ENCODE data around the gene DCAF17.
"Not testable (repeated sequence)": the region's sequence is repeated elsewhere in the genome, so short reads cannot be mapped to it uniquely, and the experiment has no call there.

Gene DCAF17

DNA sequence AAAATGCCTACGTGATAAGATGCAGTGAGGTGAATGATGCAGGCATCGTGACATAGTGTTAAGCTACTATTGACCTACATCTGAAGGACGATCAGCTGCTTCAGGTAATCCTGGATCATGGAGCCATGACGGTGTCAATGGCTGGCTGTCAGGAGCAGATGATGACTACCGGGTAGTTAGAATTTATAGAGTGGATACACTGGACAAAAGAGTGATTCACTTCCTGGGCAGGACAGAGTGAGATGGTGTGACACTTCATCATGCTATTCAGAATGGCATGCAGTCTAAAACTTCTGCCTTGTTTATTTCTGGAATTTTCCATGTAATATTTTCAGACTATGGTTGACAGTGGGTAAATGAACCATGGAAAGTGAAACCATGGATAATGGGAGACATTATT is 29.8 kb upstream of the DCAF17 start:
- Mint-ChIP-seq H3K27ac (no peak overlapping the region), H3K4me3 (no peak overlapping the region), H3K27me3 (ENCODE audit: low read depth) (no peaks in the 10 kb centered on the region), H3K9me3 (peaks cover 13% of the 10 kb centered on the region), H3K4me1 (ENCODE audit: low read depth) (peaks cover 37% of the 10 kb centered on the region), H3K36me3 (ENCODE audit: low read depth) (peaks cover 21% of the 10 kb centered on the region)
- no peak for DNase-seq (ENCODE audit: low spot score)

DNA sequence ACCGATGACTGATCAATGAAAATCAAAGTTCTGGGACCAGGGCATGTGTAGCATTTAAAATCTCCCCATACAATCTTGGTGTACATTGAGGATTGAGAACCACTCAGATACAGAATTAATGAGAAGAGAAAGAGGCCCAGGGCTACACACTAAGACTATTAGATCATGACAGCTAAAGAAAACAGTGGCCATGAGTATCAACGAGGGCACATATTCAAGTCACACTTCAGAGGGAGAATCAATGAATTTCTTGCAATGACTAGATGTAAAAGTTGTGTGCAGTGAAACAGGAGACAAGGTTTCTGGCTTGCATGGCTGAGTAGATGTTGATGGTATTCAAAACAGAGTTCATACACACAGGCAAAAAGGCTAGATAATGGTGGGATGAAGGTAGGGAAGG is 29.3 kb upstream of the DCAF17 start:
- Mint-ChIP-seq H3K4me1 (ENCODE audit: low read depth) (peaks cover 39% of the 10 kb centered on the region), H3K36me3 (ENCODE audit: low read depth) (peaks cover 21% of the 10 kb centered on the region), H3K27me3 (ENCODE audit: low read depth) (no peaks in the 10 kb centered on the region), H3K9me3 (peaks cover 13% of the 10 kb centered on the region), H3K4me3 (no peak overlapping the region), H3K27ac (no peak overlapping the region)
- no peak for DNase-seq (ENCODE audit: low spot score)

- H3K27ac Mint-ChIP-seq, result no peak overlapping the region
- peaks cover 46% of the 10 kb centered on the region for H3K4me1 Mint-ChIP-seq (ENCODE audit: low read depth)
- peaks cover 21% of the 10 kb centered on the region for H3K36me3 Mint-ChIP-seq (ENCODE audit: low read depth)
- H3K27me3 Mint-ChIP-seq (ENCODE audit: low read depth), result no peaks in the 10 kb centered on the region
- no peak for DNase-seq (ENCODE audit: low spot score)
- peaks cover 13% of the 10 kb centered on the region for H3K9me3 Mint-ChIP-seq
- H3K4me3 Mint-ChIP-seq, result no peak overlapping the region
These were observed 28.5 kb upstream of the DCAF17 start for GRCh38 chr2:171405546-171405945.

DNA sequence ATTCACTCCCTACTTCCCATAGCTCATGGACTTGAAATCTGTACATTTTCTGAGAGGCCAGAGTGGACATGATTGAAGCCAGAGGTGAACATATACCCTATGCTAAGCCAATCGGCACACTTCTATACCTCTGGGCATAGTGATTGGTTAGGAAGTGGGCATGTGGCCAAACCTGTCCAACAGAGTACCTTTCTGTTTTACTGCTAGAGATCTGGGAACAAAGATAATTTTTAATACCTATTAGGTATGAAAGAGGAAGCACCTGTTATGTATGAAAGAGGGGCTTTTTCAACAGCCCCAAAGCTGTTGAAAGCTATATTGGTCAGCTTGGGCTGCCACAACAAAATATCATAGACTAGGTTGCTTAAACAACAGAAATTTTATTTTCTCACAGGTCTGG is 28.0 kb upstream of the DCAF17 start:
- peaks cover 13% of the 10 kb centered on the region for H3K9me3 Mint-ChIP-seq
- no peak overlapping the region for H3K4me3 Mint-ChIP-seq
- DNase-seq (ENCODE audit: low spot score), result no peak
- peaks cover 50% of the 10 kb centered on the region for H3K4me1 Mint-ChIP-seq (ENCODE audit: low read depth)
- no peak overlapping the region for H3K27ac Mint-ChIP-seq
- H3K36me3 Mint-ChIP-seq (ENCODE audit: low read depth), result peaks cover 21% of the 10 kb centered on the region
- H3K27me3 Mint-ChIP-seq (ENCODE audit: low read depth), result no peaks in the 10 kb centered on the region

DNA sequence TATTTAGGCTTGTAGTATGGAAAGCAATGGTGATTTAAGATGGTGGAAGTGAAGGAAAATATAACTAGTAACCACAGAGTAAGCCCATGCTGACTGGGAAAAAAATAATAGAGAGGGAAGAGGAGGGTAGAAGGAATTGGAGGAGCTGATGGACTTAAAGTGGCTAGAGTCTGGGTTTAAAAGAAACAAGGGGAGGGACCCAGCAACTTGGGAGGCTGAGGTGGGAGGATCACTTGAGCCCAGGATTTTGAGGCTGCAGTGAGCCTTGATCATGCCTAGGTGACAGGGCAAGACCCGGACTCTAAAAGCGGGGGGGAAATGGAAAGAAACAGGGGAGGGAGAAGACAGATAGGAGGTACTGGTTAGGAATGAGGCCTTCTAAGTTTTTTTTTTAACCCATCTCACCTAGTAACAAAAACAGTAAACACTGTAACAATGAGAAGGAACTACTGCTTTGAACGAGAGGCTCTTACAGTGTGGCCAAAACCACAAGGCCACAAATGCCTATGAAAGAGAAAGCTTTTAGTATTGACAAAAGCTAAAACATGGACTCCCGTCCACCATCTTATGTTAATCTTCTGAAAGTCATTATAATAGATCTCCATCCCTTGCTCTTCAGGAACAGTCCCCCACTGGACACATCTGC is 26.9 kb upstream of the DCAF17 start:
- H3K4me1 Mint-ChIP-seq (ENCODE audit: low read depth), result peaks cover 55% of the 10 kb centered on the region
- DNase-seq (ENCODE audit: low spot score), result no peak
- H3K4me3 Mint-ChIP-seq, result no peak overlapping the region
- no peaks in the 10 kb centered on the region for H3K27me3 Mint-ChIP-seq (ENCODE audit: low read depth)
- H3K27ac Mint-ChIP-seq, result peak overlapping the region; percentile 64
- H3K36me3 Mint-ChIP-seq (ENCODE audit: low read depth), result peaks cover 14% of the 10 kb centered on the region
- H3K9me3 Mint-ChIP-seq, result peaks cover 4% of the 10 kb centered on the region

DNA sequence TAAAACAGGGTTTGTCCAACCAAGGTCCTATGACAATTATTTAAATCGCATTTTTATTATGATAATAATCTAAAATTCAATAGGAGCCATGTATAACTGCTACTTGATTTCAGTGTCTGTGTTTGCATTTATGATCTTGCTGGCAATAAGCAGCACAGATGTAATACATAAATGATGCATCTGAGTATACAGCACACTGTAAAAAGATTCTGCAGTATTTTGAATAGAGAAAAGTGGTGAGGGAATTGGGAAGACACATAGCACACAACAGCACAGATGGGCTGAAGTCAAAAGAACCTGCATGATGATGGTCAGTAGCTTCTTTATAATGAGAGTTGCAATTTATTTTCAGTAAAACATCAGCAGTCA is 26.4 kb upstream of the DCAF17 start:
- Mint-ChIP-seq H3K9me3 (peaks cover 4% of the 10 kb centered on the region), H3K4me3 (no peak overlapping the region), H3K27me3 (ENCODE audit: low read depth) (no peaks in the 10 kb centered on the region), H3K4me1 (ENCODE audit: low read depth) (peaks cover 53% of the 10 kb centered on the region), H3K27ac (no peak overlapping the region), H3K36me3 (ENCODE audit: low read depth) (peaks cover 14% of the 10 kb centered on the region)
- DNase-seq (ENCODE audit: low spot score), result no peak

DNA sequence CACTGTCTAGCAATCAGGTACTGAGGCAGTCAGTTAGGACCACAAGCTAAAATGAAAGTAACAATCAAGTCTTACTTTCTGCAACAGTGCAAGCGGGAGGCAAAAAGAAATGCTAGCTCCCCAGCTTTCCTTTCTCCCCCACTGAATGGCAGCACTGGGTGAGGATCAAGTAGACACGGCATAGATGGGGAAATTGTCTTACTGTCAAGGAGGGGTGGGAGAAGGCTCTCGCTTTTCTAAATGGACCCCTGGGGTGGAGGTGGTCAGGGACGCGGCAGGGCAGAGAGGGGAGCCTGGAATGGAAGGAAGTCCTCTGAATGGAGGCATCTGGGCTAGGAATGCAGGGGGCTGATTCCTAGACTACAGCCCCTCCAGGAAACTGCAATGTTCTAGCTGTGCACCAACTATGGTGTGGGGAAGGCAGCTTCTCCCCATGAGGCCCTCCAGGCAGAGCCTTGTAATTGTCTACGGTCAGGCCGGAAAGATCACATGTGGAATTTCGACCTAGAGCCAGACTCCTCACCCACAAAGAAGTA is 24.5 kb upstream of the DCAF17 start:
- Mint-ChIP-seq H3K4me3 (peak overlapping the region; percentile 44), H3K4me1 (ENCODE audit: low read depth) (peaks cover 45% of the 10 kb centered on the region), H3K36me3 (ENCODE audit: low read depth) (peaks cover 14% of the 10 kb centered on the region), H3K9me3 (peaks cover 4% of the 10 kb centered on the region), H3K27ac (peak overlapping the region; percentile 47), H3K27me3 (ENCODE audit: low read depth) (no peaks in the 10 kb centered on the region)
- DNase-seq (ENCODE audit: low spot score), result no peak

DNA sequence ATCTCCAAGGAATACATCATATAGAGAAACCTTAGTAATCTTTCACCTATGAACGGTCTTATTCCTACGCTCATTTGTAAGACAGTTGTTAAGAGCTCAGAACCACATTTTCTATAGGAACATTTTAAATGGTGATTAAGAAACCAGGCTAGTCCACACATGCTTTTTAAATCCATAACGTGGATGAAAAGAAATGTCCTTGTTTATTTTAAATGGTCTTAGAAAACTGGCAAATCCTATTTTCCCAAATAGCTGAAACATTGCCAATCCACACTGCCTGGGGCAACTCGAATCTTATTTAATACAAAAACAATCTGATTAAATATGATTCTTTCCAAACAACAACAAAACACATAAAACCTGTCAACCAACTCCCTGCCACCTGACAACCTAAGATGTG is 23.9 kb upstream of the DCAF17 start:
- Mint-ChIP-seq H3K4me3 (no peak overlapping the region), H3K27ac (no peak overlapping the region), H3K36me3 (ENCODE audit: low read depth) (peaks cover 8% of the 10 kb centered on the region), H3K27me3 (ENCODE audit: low read depth) (no peaks in the 10 kb centered on the region), H3K4me1 (ENCODE audit: low read depth) (peaks cover 43% of the 10 kb centered on the region), H3K9me3 (peaks cover 4% of the 10 kb centered on the region)
- no peak for DNase-seq (ENCODE audit: low spot score)

DNA sequence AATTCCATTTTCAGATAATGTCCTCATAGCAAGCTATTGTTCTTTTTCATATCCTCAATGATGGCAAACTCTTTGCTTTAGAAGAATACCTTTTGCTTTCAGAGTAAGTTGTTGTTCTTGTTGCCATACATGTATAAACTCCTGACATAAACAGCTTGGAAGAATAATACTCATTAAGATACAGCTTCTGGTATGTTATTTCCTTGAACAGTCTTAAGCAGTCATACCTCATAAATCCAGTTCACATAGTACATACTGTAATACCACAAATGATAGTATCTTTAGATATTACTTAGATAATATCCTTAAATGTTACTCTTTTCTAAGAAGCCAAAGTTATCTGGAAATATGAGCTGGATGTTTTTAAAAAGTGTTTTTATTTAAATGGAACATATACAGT is 23.4 kb upstream of the DCAF17 start:
- peaks cover 5% of the 10 kb centered on the region for H3K36me3 Mint-ChIP-seq (ENCODE audit: low read depth)

GRCh38 chr2:171411214-171411613 is 22.8 kb upstream of the DCAF17 start:
- Mint-ChIP-seq H3K27me3 (ENCODE audit: low read depth) (no peaks in the 10 kb centered on the region), H3K4me3 (no peak overlapping the region), H3K36me3 (ENCODE audit: low read depth) (peaks cover 4% of the 10 kb centered on the region), H3K9me3 (no peaks in the 10 kb centered on the region), H3K4me1 (ENCODE audit: low read depth) (peaks cover 41% of the 10 kb centered on the region), H3K27ac (no peak overlapping the region)
- DNase-seq (ENCODE audit: low spot score), result no peak

More for the DNA sequence above, 23.4 kb upstream of the DCAF17 start:
- no peak for DNase-seq (ENCODE audit: low spot score)
- no peak overlapping the region for H3K27ac Mint-ChIP-seq
- H3K27me3 Mint-ChIP-seq (ENCODE audit: low read depth), result no peaks in the 10 kb centered on the region
- peaks cover 40% of the 10 kb centered on the region for H3K4me1 Mint-ChIP-seq (ENCODE audit: low read depth)
- no peak overlapping the region for H3K4me3 Mint-ChIP-seq
- peaks cover 1% of the 10 kb centered on the region for H3K9me3 Mint-ChIP-seq

DNA sequence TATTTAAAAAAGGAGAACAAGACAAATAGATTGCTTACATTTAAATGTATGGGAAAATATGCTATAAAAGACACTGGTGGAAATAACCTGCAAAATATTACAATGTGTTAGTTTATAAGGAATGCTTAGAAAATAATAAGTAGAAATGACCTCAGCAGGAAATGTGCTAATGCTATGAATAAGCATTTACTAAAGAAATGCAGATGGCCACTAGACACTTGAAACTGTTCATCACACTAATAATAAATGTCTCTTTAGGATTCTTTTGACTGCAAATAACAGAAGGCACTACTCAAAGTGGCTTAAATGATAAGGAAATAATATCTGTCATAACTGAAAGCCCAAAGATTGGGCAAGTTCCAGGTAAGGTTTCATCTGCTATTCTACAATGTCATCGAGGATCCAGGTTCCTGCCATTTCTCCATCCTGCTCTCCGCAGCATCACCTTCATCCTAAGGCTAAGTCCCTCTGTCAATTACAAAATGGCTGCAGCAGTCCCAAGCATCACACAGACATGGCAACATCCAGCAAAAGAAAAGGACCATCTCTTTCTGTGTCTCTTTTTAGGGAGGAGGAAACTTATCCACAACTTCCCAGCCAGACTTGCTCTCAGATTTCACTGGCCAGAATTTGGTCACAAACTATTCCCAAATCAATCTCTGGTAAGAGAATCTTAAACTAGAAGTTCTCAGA is 22.1 kb upstream of the DCAF17 start:
- H3K4me3 Mint-ChIP-seq, result no peak overlapping the region
- DNase-seq (ENCODE audit: low spot score), result no peak
- H3K36me3 Mint-ChIP-seq (ENCODE audit: low read depth), result peaks cover 2% of the 10 kb centered on the region
- H3K9me3 Mint-ChIP-seq, result no peaks in the 10 kb centered on the region
- peaks cover 43% of the 10 kb centered on the region for H3K4me1 Mint-ChIP-seq (ENCODE audit: low read depth)
- no peaks in the 10 kb centered on the region for H3K27me3 Mint-ChIP-seq (ENCODE audit: low read depth)
- H3K27ac Mint-ChIP-seq, result no peak overlapping the region

DNA sequence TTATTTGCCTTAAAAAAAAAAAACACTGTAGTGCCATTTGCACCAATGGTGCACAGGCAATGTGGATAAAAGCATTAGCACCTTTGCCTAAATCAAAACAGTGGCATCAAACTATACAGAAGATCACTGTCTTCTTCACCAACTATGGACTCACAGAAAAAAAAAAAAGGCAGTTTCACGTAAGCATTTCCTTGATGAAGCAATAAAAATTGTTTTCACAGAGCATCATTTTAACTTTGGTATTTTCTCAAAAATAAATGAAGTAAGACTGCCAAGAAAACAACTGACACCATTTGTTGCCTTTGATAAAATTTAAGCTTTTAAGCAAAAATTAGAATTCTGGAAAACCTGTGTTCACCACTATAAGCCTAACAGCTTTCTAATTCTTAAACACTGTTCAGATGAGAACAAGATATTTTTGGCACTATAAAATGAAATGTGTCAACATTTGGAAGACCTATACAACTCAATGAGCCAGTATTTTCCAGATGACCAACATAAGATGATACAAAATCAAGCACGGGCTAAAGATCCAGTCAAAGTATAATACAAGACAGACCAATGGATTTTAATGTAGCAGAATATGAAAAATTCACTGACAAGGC is 21.4 kb upstream of the DCAF17 start:
- Mint-ChIP-seq H3K36me3 (ENCODE audit: low read depth) (no peaks in the 10 kb centered on the region), H3K4me1 (ENCODE audit: low read depth) (peaks cover 36% of the 10 kb centered on the region), H3K27ac (no peak overlapping the region), H3K4me3 (no peak overlapping the region), H3K27me3 (ENCODE audit: low read depth) (no peaks in the 10 kb centered on the region), H3K9me3 (no peaks in the 10 kb centered on the region)
- DNase-seq (ENCODE audit: low spot score), result no peak

DNA sequence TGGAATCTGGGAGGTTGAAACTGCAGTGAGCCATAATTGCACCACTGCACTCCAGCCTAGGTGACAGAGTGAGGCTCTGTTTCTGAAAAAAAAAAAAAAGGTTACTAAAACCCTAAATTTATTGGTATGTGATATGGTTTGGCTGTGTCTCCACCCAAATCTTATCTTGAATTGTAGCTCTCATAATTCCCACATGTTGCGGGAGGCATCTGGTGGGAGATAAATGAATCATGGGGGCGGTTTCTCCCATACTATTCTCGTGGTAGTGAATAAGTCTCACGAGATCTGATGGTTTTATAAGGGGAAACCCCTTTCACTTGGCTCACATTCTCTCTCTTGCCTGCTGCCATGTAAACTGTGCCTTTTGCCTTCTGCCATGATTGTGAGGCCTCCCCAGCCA is 19.4 kb upstream of the DCAF17 start:
- not testable (repeated sequence) for H3K4me3 Mint-ChIP-seq; H3K27me3 Mint-ChIP-seq (ENCODE audit: low read depth); H3K9me3 Mint-ChIP-seq; H3K36me3 Mint-ChIP-seq (ENCODE audit: low read depth); H3K27ac Mint-ChIP-seq
- DNase-seq (ENCODE audit: low spot score), result peak; percentile 25
- H3K4me1 Mint-ChIP-seq (ENCODE audit: low read depth), result peaks cover 31% of the 10 kb centered on the region
